Uterus (tissue), 2 donors: Measurements from ENCODE around the gene PHIP.

Experiments used
- POLR2A ChIP-seq, 2 donors: fragments of 450-650 bp; IDR thresholded peaks; one replicate each; pipeline ENCODE4 v1.6.1; 2016; ENCODE audit warnings: antibody characterized with exemption in 2 of 2, mild to moderate bottlenecking in 1 of 2, moderate library complexity in 1 of 2
- TF ChIP-seq, protein P1 (sequence below), 4 experiments: fragments of 200-600 bp in 2 of 4; fragments of 450-650 bp in 2 of 4; sonication (generic) in 2 of 4; IDR thresholded peaks; one replicate each; pipeline ENCODE4 v1.5.1; 2016 to 2019; ENCODE audit warnings: antibody characterized with exemption in 4 of 4, mild to moderate bottlenecking in 2 of 4, moderate library complexity in 1 of 4

- TF ChIP-seq POLR2A (IDR thresholded peaks at IDR 0.05), result no peak
- TF ChIP-seq, protein P1, sequence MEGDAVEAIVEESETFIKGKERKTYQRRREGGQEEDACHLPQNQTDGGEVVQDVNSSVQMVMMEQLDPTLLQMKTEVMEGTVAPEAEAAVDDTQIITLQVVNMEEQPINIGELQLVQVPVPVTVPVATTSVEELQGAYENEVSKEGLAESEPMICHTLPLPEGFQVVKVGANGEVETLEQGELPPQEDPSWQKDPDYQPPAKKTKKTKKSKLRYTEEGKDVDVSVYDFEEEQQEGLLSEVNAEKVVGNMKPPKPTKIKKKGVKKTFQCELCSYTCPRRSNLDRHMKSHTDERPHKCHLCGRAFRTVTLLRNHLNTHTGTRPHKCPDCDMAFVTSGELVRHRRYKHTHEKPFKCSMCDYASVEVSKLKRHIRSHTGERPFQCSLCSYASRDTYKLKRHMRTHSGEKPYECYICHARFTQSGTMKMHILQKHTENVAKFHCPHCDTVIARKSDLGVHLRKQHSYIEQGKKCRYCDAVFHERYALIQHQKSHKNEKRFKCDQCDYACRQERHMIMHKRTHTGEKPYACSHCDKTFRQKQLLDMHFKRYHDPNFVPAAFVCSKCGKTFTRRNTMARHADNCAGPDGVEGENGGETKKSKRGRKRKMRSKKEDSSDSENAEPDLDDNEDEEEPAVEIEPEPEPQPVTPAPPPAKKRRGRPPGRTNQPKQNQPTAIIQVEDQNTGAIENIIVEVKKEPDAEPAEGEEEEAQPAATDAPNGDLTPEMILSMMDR (IDR thresholded peaks at IDR 0.05), result no peak
Observed at GRCh38 chr6:79009819-79010218, 68.2 kb downstream of the PHIP start.
